GM12878 (cell line): ENCODE data around the gene IGLL5. TPM values are rescaled to one million over a fixed set of nuclear protein-coding genes. Genes with fewer than 3 reads are reported as not detected.

Source experiments
- ATF3 ChIP-seq: IDR thresholded peaks from 2 replicates; pipeline ENCODE4 v1.6.1; 2011; ENCODE audit warnings: low read depth, mild to moderate bottlenecking, low read length, moderate library complexity, borderline replicate concordance; ENCODE audit errors: extremely low read depth
- CHD4 ChIP-seq: fragments of 200-600 bp; sonication (generic); IDR thresholded peaks from 2 replicates; pipeline ENCODE4 v1.6.1; 2016; ENCODE audit warnings: mild to moderate bottlenecking
- E2F8 ChIP-seq: fragments of 450-650 bp; IDR thresholded peaks from 2 replicates; pipeline ENCODE4 v1.6.1; 2018; ENCODE audit warnings: mild to moderate bottlenecking, low read depth, moderate library complexity; ENCODE audit not compliant: partially characterized antibody
- HDAC2 ChIP-seq: fragments of 200-600 bp; sonication (generic); IDR thresholded peaks from 2 replicates; pipeline ENCODE4 v1.6.1; 2017
- LARP7 ChIP-seq: fragments of 450-650 bp; IDR thresholded peaks from 2 replicates; pipeline ENCODE4 v1.6.1; 2017; ENCODE audit warnings: mild to moderate bottlenecking
- SKIL ChIP-seq: fragments of 450-650 bp; IDR thresholded peaks from 2 replicates; pipeline ENCODE4 v1.6.1; 2017; ENCODE audit warnings: mild to moderate bottlenecking, low read depth, inconsistent platforms; ENCODE audit not compliant: poor library complexity, severe bottlenecking
- SMC3 ChIP-seq: IDR thresholded peaks from 2 replicates; pipeline ENCODE4 v1.6.1; 2011; ENCODE audit warnings: low read length, improper control_type of control experiment, borderline replicate concordance
- SREBF2 ChIP-seq: IDR thresholded peaks from 2 replicates; pipeline ENCODE4 v1.6.1; 2012; ENCODE audit warnings: mild to moderate bottlenecking, low read length
- SRF ChIP-seq, 2 experiments: IDR thresholded peaks; 2 replicates each; pipeline ENCODE4 v1.6.1; 2011; ENCODE audit warnings: low read depth in 2 of 2, low read length in 2 of 2, mild to moderate bottlenecking in 1 of 2, moderate library complexity in 1 of 2
- SUZ12 ChIP-seq: fragments of 200-600 bp; sonication (generic); IDR thresholded peaks from one replicate; pipeline ENCODE4 v1.6.1; 2018; ENCODE audit warnings: antibody characterized with exemption, mild to moderate bottlenecking; ENCODE audit not compliant: unreplicated experiment
- ZBED1 ChIP-seq: IDR thresholded peaks from 2 replicates; pipeline ENCODE4 v1.6.1; 2016; ENCODE audit warnings: borderline replicate concordance
- ZNF207 ChIP-seq: fragments of 450-650 bp; IDR thresholded peaks from 2 replicates; pipeline ENCODE4 v1.6.1; 2014; ENCODE audit warnings: antibody characterized with exemption, mild to moderate bottlenecking, borderline replicate concordance
- ZNF274 ChIP-seq: IDR thresholded peaks from one replicate; pipeline ENCODE4 v1.8.0; 2011; ENCODE audit not compliant: insufficient read length, insufficient read depth
- ZZZ3 ChIP-seq: IDR thresholded peaks from 2 replicates; pipeline ENCODE4 v1.6.1; 2011; ENCODE audit warnings: low read depth; ENCODE audit not compliant: control insufficient read depth, insufficient read length
- polyA plus RNA-seq, 11 experiments: library from polyadenylated mRNA; depleted of rRNA in 4 of 11; unstranded in 6 of 11; stranded (reverse) in 5 of 11; fragments of >200 nt; fragmentation: Nextera tagmentation in 4 of 11; fragmentation: Illumina TruSeq in 1 of 11; extraction: Ambion mirVana in 4 of 11; extraction: Trizol in 1 of 11; gene quantifications; 1 replicate in 1 of 11; 2 replicates in 10 of 11; pipeline versions ENCODE4 v1.2.1 to v1.2.3, GENCODE V29; 2011 to 2016; ENCODE audit warnings: inconsistent platforms in 2 of 11, missing spikeins in 2 of 11, low read depth in 1 of 11
- total RNA-seq, 4 experiments: library from RNA; depleted of rRNA in 3 of 4; stranded (reverse); fragments of >200 nt in 3 of 4; fragmentation: Illumina TruSeq in 1 of 4; extraction: Trizol in 1 of 4; gene quantifications; 2 replicates each; pipeline versions ENCODE4 v1.2.1 to v1.2.3, GENCODE V29; 2013 to 2021
- TF ChIP-seq, protein P1 (sequence below): IDR thresholded peaks from 2 replicates; pipeline ENCODE4 v1.6.1; 2012; ENCODE audit warnings: low read length, inconsistent platforms
- TF ChIP-seq, protein P2 (sequence below): IDR thresholded peaks from 2 replicates; pipeline ENCODE4 v1.6.1; 2011; ENCODE audit warnings: low read depth, low read length, improper control_type of control experiment, borderline replicate concordance
- TF ChIP-seq, protein P3 (sequence below): fragments of 450-650 bp; IDR thresholded peaks from 2 replicates; pipeline ENCODE4 v1.6.1; 2017; ENCODE audit warnings: mild to moderate bottlenecking, moderate library complexity

Gene IGLL5
- total and polyA plus RNA-seq, 10 of the 15 experiments (the other 5 are each of a cell fraction or from before 2014, with no cell fraction given): not detected

GRCh38 chr22:22929381-22930221 lies 42.0 kb downstream of the IGLL5 start (continued):
- TF ChIP-seq, protein P1, sequence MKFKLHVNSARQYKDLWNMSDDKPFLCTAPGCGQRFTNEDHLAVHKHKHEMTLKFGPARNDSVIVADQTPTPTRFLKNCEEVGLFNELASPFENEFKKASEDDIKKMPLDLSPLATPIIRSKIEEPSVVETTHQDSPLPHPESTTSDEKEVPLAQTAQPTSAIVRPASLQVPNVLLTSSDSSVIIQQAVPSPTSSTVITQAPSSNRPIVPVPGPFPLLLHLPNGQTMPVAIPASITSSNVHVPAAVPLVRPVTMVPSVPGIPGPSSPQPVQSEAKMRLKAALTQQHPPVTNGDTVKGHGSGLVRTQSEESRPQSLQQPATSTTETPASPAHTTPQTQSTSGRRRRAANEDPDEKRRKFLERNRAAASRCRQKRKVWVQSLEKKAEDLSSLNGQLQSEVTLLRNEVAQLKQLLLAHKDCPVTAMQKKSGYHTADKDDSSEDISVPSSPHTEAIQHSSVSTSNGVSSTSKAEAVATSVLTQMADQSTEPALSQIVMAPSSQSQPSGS: no peak
- no peak for TF ChIP-seq SKIL
- TF ChIP-seq SMC3: no peak
- TF ChIP-seq, protein P2, sequence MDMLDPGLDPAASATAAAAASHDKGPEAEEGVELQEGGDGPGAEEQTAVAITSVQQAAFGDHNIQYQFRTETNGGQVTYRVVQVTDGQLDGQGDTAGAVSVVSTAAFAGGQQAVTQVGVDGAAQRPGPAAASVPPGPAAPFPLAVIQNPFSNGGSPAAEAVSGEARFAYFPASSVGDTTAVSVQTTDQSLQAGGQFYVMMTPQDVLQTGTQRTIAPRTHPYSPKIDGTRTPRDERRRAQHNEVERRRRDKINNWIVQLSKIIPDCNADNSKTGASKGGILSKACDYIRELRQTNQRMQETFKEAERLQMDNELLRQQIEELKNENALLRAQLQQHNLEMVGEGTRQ: no peak
- TF ChIP-seq ATF3: no peak
- TF ChIP-seq HDAC2: no peak
- TF ChIP-seq CHD4: no peak
- TF ChIP-seq ZBED1: no peak
- TF ChIP-seq LARP7: no peak; the same call in 1 of the 2 replicates
- TF ChIP-seq, protein P3, sequence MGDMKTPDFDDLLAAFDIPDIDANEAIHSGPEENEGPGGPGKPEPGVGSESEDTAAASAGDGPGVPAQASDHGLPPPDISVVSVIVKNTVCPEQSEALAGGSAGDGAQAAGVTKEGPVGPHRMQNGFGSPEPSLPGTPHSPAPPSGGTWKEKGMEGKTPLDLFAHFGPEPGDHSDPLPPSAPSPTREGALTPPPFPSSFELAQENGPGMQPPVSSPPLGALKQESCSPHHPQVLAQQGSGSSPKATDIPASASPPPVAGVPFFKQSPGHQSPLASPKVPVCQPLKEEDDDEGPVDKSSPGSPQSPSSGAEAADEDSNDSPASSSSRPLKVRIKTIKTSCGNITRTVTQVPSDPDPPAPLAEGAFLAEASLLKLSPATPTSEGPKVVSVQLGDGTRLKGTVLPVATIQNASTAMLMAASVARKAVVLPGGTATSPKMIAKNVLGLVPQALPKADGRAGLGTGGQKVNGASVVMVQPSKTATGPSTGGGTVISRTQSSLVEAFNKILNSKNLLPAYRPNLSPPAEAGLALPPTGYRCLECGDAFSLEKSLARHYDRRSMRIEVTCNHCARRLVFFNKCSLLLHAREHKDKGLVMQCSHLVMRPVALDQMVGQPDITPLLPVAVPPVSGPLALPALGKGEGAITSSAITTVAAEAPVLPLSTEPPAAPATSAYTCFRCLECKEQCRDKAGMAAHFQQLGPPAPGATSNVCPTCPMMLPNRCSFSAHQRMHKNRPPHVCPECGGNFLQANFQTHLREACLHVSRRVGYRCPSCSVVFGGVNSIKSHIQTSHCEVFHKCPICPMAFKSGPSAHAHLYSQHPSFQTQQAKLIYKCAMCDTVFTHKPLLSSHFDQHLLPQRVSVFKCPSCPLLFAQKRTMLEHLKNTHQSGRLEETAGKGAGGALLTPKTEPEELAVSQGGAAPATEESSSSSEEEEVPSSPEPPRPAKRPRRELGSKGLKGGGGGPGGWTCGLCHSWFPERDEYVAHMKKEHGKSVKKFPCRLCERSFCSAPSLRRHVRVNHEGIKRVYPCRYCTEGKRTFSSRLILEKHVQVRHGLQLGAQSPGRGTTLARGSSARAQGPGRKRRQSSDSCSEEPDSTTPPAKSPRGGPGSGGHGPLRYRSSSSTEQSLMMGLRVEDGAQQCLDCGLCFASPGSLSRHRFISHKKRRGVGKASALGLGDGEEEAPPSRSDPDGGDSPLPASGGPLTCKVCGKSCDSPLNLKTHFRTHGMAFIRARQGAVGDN: peak; percentile 81
- no peak for TF ChIP-seq ZNF274
- TF ChIP-seq E2F8: no peak
- TF ChIP-seq SREBF2: no peak
- TF ChIP-seq ZZZ3: no peak
- no peak for TF ChIP-seq SUZ12
- TF ChIP-seq SRF (IDR thresholded peaks at IDR 0.05; ENCODE audit: low read depth in 2 of 2, low read length in 2 of 2): no peak
- TF ChIP-seq ZNF207: peak; percentile 10; the same call in 1 of the 2 replicates
